Rectal smooth muscle tissue (tissue), 1 donor: ENCODE data around the gene ZKSCAN7.
A peak's percentile ranks its signal among the peaks of the same experiment; 100 is the strongest.

ENCODE experiments used
- H3K27ac ChIP-seq: one replicate; pipeline ENCODE4 v1.7.0; 2013; ENCODE audit warnings: low read depth, low read length, inconsistent platforms
- H3K27me3 ChIP-seq: one replicate; pipeline ENCODE4 v1.7.0; 2013; ENCODE audit warnings: low read length; ENCODE audit not compliant: control insufficient read depth, insufficient read depth
- H3K36me3 ChIP-seq: one replicate; pipeline ENCODE4 v1.7.0; 2013; ENCODE audit warnings: low read length; ENCODE audit not compliant: control insufficient read depth, insufficient read depth
- H3K4me1 ChIP-seq: one replicate; pipeline ENCODE4 v1.7.0; 2013; ENCODE audit warnings: low read length; ENCODE audit not compliant: control insufficient read depth, insufficient read depth
- H3K4me3 ChIP-seq: one replicate; pipeline ENCODE4 v1.7.0; 2013; ENCODE audit warnings: low read length
- H3K9ac ChIP-seq: one replicate; pipeline ENCODE4 v1.7.0; 2013; ENCODE audit warnings: low read length

The ZKSCAN7 gene

GRCh38 chr3:44554626-44555592 is at the start of gene ZKSCAN7:
Gene ZKSCAN7 (plus strand): TSS chr3:44555193. CDS start chr3:44557048, 1,855 bp downstream.
- H3K4me1 ChIP-seq = peaks cover 6% of the 10 kb centered on the region
- H3K4me3 ChIP-seq = peak within 1 kb of the TSS; percentile 88
- no peaks in the 10 kb centered on the region for H3K36me3 ChIP-seq
- peak within 1 kb of the TSS; percentile 38 for H3K9ac ChIP-seq
- H3K27ac ChIP-seq = peak within 1 kb of the TSS; percentile 49
- no peaks in the 10 kb centered on the region for H3K27me3 ChIP-seq

GRCh38 chr3:44506556-44506955 is 48.4 kb upstream of the ZKSCAN7 start:
- Histone ChIP-seq H3K9ac (no peak overlapping the region), H3K36me3 (peaks cover 1% of the 10 kb centered on the region), H3K4me3 (no peak overlapping the region), H3K27ac (no peak overlapping the region), H3K4me1 (peaks cover 9% of the 10 kb centered on the region), H3K27me3 (no peaks in the 10 kb centered on the region)

GRCh38 chr3:44506961-44507360 is 48.0 kb upstream of the ZKSCAN7 start:
- H3K9ac ChIP-seq = no peak overlapping the region
- peaks cover 10% of the 10 kb centered on the region for H3K4me1 ChIP-seq
- H3K27me3 ChIP-seq = no peaks in the 10 kb centered on the region
- no peak overlapping the region for H3K4me3 ChIP-seq
- no peaks in the 10 kb centered on the region for H3K36me3 ChIP-seq
- H3K27ac ChIP-seq = no peak overlapping the region

- peaks cover 10% of the 10 kb centered on the region for H3K4me1 ChIP-seq
- peak overlapping the region; percentile 79 for H3K4me3 ChIP-seq
- H3K27me3 ChIP-seq = no peaks in the 10 kb centered on the region
- no peak overlapping the region for H3K9ac ChIP-seq
- no peaks in the 10 kb centered on the region for H3K36me3 ChIP-seq
- H3K27ac ChIP-seq = peak overlapping the region; percentile 93
Observed at GRCh38 chr3:44509393-44509921, 45.5 kb upstream of the ZKSCAN7 start.

- peak overlapping the region; percentile 93 for H3K27ac ChIP-seq
- H3K9ac ChIP-seq = peak overlapping the region; percentile 75
- H3K36me3 ChIP-seq = no peaks in the 10 kb centered on the region
- peak overlapping the region; percentile 79 for H3K4me3 ChIP-seq
- no peaks in the 10 kb centered on the region for H3K27me3 ChIP-seq
- peaks cover 10% of the 10 kb centered on the region for H3K4me1 ChIP-seq
Observed at GRCh38 chr3:44510000-44510368, 45.0 kb upstream of the ZKSCAN7 start.

GRCh38 chr3:44511238-44511566 is 43.8 kb upstream of the ZKSCAN7 start:
- H3K4me3 ChIP-seq = peak overlapping the region; percentile 85
- no peaks in the 10 kb centered on the region for H3K36me3 ChIP-seq
- peaks cover 10% of the 10 kb centered on the region for H3K4me1 ChIP-seq
- no peak overlapping the region for H3K9ac ChIP-seq
- H3K27ac ChIP-seq = peak overlapping the region; percentile 93
- no peaks in the 10 kb centered on the region for H3K27me3 ChIP-seq

- Histone ChIP-seq H3K27me3 (no peaks in the 10 kb centered on the region), H3K27ac (no peak overlapping the region), H3K4me1 (peaks cover 10% of the 10 kb centered on the region), H3K9ac (no peak overlapping the region), H3K36me3 (no peaks in the 10 kb centered on the region), H3K4me3 (no peak overlapping the region)
Observed at GRCh38 chr3:44513513-44513912, 41.5 kb upstream of the ZKSCAN7 start.

GRCh38 chr3:44516230-44516629 is 38.8 kb upstream of the ZKSCAN7 start:
- Histone ChIP-seq H3K36me3 (no peaks in the 10 kb centered on the region), H3K9ac (no peak overlapping the region), H3K27me3 (no peaks in the 10 kb centered on the region), H3K27ac (no peak overlapping the region), H3K4me1 (peaks cover 4% of the 10 kb centered on the region), H3K4me3 (no peak overlapping the region)

- Histone ChIP-seq H3K4me1 (no peaks in the 10 kb centered on the region), H3K27me3 (no peaks in the 10 kb centered on the region), H3K27ac (no peak overlapping the region)
Observed at GRCh38 chr3:44518782-44519156, 36.2 kb upstream of the ZKSCAN7 start.

GRCh38 chr3:44521721-44522120 is 33.3 kb upstream of the ZKSCAN7 start:
- Histone ChIP-seq H3K27ac (no peak overlapping the region), H3K27me3 (no peaks in the 10 kb centered on the region), H3K36me3 (no peaks in the 10 kb centered on the region), H3K4me3 (no peak overlapping the region), H3K4me1 (no peaks in the 10 kb centered on the region), H3K9ac (no peak overlapping the region)

More at GRCh38 chr3:44518782-44519156, 36.2 kb upstream of the ZKSCAN7 start:
- H3K36me3 ChIP-seq = no peaks in the 10 kb centered on the region
- H3K9ac ChIP-seq = no peak overlapping the region
- H3K4me3 ChIP-seq = no peak overlapping the region

GRCh38 chr3:44522494-44522933 is 32.5 kb upstream of the ZKSCAN7 start:
- Histone ChIP-seq H3K4me1 (no peaks in the 10 kb centered on the region), H3K4me3 (no peak overlapping the region), H3K27ac (no peak overlapping the region), H3K9ac (no peak overlapping the region), H3K27me3 (no peaks in the 10 kb centered on the region), H3K36me3 (no peaks in the 10 kb centered on the region)

- no peaks in the 10 kb centered on the region for H3K27me3 ChIP-seq
- H3K36me3 ChIP-seq = no peaks in the 10 kb centered on the region
- H3K27ac ChIP-seq = no peak overlapping the region
- no peaks in the 10 kb centered on the region for H3K4me1 ChIP-seq
- no peak overlapping the region for H3K4me3 ChIP-seq
- H3K9ac ChIP-seq = no peak overlapping the region
Observed at GRCh38 chr3:44525060-44525459, 29.9 kb upstream of the ZKSCAN7 start.

- H3K27me3 ChIP-seq = peaks cover under 1% of the 10 kb centered on the region
- no peak overlapping the region for H3K9ac ChIP-seq
- no peaks in the 10 kb centered on the region for H3K36me3 ChIP-seq
- H3K27ac ChIP-seq = no peak overlapping the region
- no peaks in the 10 kb centered on the region for H3K4me1 ChIP-seq
- no peak overlapping the region for H3K4me3 ChIP-seq
Observed at GRCh38 chr3:44529927-44530326, 25.1 kb upstream of the ZKSCAN7 start.
